H1 (cell line): ENCODE results near the gene TRAF3IP1. TPM values are rescaled to one million over a fixed set of nuclear protein-coding genes. Genes with fewer than 3 reads are reported as not detected.

Source experiments
- CTCF ChIA-PET: fragments of 300-600 bp; sonication (Branson Sonifier 250); formaldehyde crosslinking; loops from one replicate; lab custom pipeline; 2021; ENCODE audit not compliant: partially characterized antibody; lab: Charles Lee
- POLR2A ChIA-PET: fragments of 300-600 bp; sonication (Branson Sonifier 250); formaldehyde crosslinking; loops from one replicate; lab custom pipeline; 2021; ENCODE audit warnings: inconsistent platforms; ENCODE audit not compliant: partially characterized antibody; lab: Charles Lee
- DNase-seq, 2 experiments: peaks; one replicate each; pipeline versions ENCODE4 v3.0.0 to v3.0.0-alpha.2; 2010 to 2022; ENCODE audit warnings: low spot score in 2 of 2, low read depth in 1 of 2, mixed read lengths in 1 of 2
- FAIRE-seq: peaks from 2 replicates; lab custom pipeline; 2011; peaks lifted over from hg19 to GRCh38; lab: Jason Lieb, UNC
- H2AFZ ChIP-seq: 2 replicates; pipeline ENCODE4 v1.8.1; 2012; ENCODE audit warnings: low read length, inconsistent platforms
- H2AK5ac ChIP-seq: 2 replicates; pipeline ENCODE4 v1.6.1; 2013; ENCODE audit warnings: low read depth, low read length
- H2BK120ac ChIP-seq: replicated peaks from 2 replicates; pipeline ENCODE3; 2013; ENCODE audit warnings: low read depth, low read length, inconsistent platforms
- H2BK12ac ChIP-seq: 2 replicates; pipeline ENCODE4 v1.6.1; 2013; ENCODE audit warnings: low read depth, low read length
- H2BK15ac ChIP-seq: 2 replicates; pipeline ENCODE4 v1.6.1; 2013; ENCODE audit warnings: low read length
- H2BK20ac ChIP-seq: 2 replicates; pipeline ENCODE4 v1.6.1; 2013; ENCODE audit warnings: low read length
- H2BK5ac ChIP-seq: 2 replicates; pipeline ENCODE4 v1.6.1; 2013; ENCODE audit warnings: low read depth, low read length
- H3K14ac ChIP-seq: 2 replicates; pipeline ENCODE4 v1.6.1; 2013; ENCODE audit warnings: inconsistent platforms; ENCODE audit not compliant: insufficient read length
- H3K18ac ChIP-seq: 2 replicates; pipeline ENCODE4 v1.6.1; 2013; ENCODE audit warnings: low read length; ENCODE audit errors: extremely low read depth
- H3K23ac ChIP-seq: 2 replicates; pipeline ENCODE4 v1.6.1; 2013; ENCODE audit warnings: inconsistent platforms; ENCODE audit not compliant: insufficient read length
- H3K23me2 ChIP-seq: 2 replicates; pipeline ENCODE4 v1.6.1; 2013; ENCODE audit warnings: low read depth, low read length
- H3K27ac ChIP-seq: 2 replicates; pipeline ENCODE4 v1.6.1; 2011; ENCODE audit warnings: low read depth, low read length, inconsistent platforms
- H3K27me3 ChIP-seq, 4 experiments: replicated peaks in 1 of 4; 1 replicate in 1 of 4; 2 replicates in 3 of 4; pipeline versions ENCODE4 v1.6.1 to v1.8.1; 2011 to 2013; ENCODE audit warnings: low read length in 3 of 4, mild to moderate bottlenecking in 3 of 4, inconsistent platforms in 2 of 4, mixed read lengths in 2 of 4, moderate library complexity in 1 of 4; ENCODE audit not compliant: control insufficient read depth in 3 of 4, insufficient read depth in 3 of 4; ENCODE audit errors: extremely low read depth in 1 of 4
- H3K36me3 ChIP-seq, 4 experiments: 2 replicates each; pipeline versions ENCODE4 v1.6.1 to v1.8.1; 2011 to 2013; ENCODE audit warnings: mild to moderate bottlenecking in 4 of 4, low read length in 3 of 4, moderate library complexity in 2 of 4, control low read depth in 1 of 4, inconsistent platforms in 1 of 4; ENCODE audit not compliant: insufficient read depth in 4 of 4, control insufficient read depth in 2 of 4
- H3K4ac ChIP-seq: replicated peaks from 2 replicates; pipeline ENCODE3; 2013; ENCODE audit warnings: low read length, low read depth, mixed read lengths, inconsistent platforms; ENCODE audit not compliant: insufficient read length
- H3K4me1 ChIP-seq, 4 experiments: replicated peaks in 1 of 4; 1 replicate in 1 of 4; 2 replicates in 3 of 4; pipeline versions ENCODE4 v1.6.1 to v1.8.1; 2011 to 2013; ENCODE audit warnings: low read length in 3 of 4, inconsistent platforms in 2 of 4, mixed read lengths in 1 of 4; ENCODE audit not compliant: insufficient read depth in 4 of 4, control insufficient read depth in 3 of 4
- H3K4me2 ChIP-seq, 2 experiments: 2 replicates each; pipeline versions ENCODE4 v1.6.1 to v1.8.1; 2011 to 2013; ENCODE audit warnings: low read depth in 2 of 2, low read length in 2 of 2, control low read depth in 1 of 2, inconsistent platforms in 1 of 2, mild to moderate bottlenecking in 1 of 2; ENCODE audit not compliant: insufficient read depth in 1 of 2
- H3K4me3 ChIP-seq, 4 experiments: fragments of 200-600, 300-600 bp in 1 of 4; sonication (generic), shearing (Covaris generic), sonication (Bioruptor Twin) in 1 of 4; 2 replicates each; pipeline versions ENCODE4 v1.5.1 to v1.8.1; 2011 to 2016; ENCODE audit warnings: low read length in 4 of 4, low read depth in 3 of 4, control low read depth in 2 of 4, inconsistent platforms in 2 of 4, mild to moderate bottlenecking in 2 of 4, mixed read lengths in 1 of 4, moderate library complexity in 1 of 4; ENCODE audit not compliant: insufficient read depth in 2 of 4; ENCODE audit errors: extremely low read depth in 1 of 4
- H3K56ac ChIP-seq: replicated peaks from 2 replicates; pipeline ENCODE3; 2013; ENCODE audit warnings: low read depth, mild to moderate bottlenecking, mixed read lengths, low read length, inconsistent platforms; ENCODE audit not compliant: insufficient read length
- H3K79me1 ChIP-seq: 2 replicates; pipeline ENCODE4 v1.6.1; 2013; ENCODE audit warnings: low read depth, low read length, control low read depth
- H3K79me2 ChIP-seq, 2 experiments: 2 replicates each; pipeline versions ENCODE4 v1.6.1 to v1.8.1; 2012 to 2013; ENCODE audit warnings: low read length in 2 of 2, mild to moderate bottlenecking in 2 of 2, inconsistent platforms in 1 of 2; ENCODE audit not compliant: insufficient read depth in 2 of 2, control insufficient read depth in 1 of 2
- H3K9ac ChIP-seq, 4 experiments: replicated peaks in 1 of 4; 1 replicate in 1 of 4; 2 replicates in 3 of 4; pipeline versions ENCODE4 v1.6.1 to v1.8.1; 2011 to 2013; ENCODE audit warnings: low read depth in 3 of 4, low read length in 3 of 4, control low read depth in 2 of 4, mild to moderate bottlenecking in 2 of 4, moderate library complexity in 2 of 4, inconsistent platforms in 1 of 4; ENCODE audit errors: extremely low read depth in 1 of 4
- H3K9me3 ChIP-seq, 2 experiments: 2 replicates each; pipeline versions ENCODE4 v1.6.1 to v1.8.1; 2012 to 2013; ENCODE audit warnings: mild to moderate bottlenecking in 2 of 2, moderate library complexity in 2 of 2, control low read depth in 1 of 2, inconsistent platforms in 1 of 2, low read depth in 1 of 2, low read length in 1 of 2, mixed read lengths in 1 of 2; ENCODE audit not compliant: insufficient read depth in 2 of 2
- H4K20me1 ChIP-seq, 2 experiments: replicated peaks in 1 of 2; 2 replicates each; pipeline versions ENCODE3 to v1.8.1; 2011 to 2013; ENCODE audit warnings: inconsistent platforms in 2 of 2, low read length in 2 of 2, mild to moderate bottlenecking in 1 of 2; ENCODE audit not compliant: insufficient read depth in 2 of 2, control insufficient read depth in 1 of 2
- H4K5ac ChIP-seq: 2 replicates; pipeline ENCODE4 v1.6.1; 2013; ENCODE audit warnings: low read length, low read depth, mixed read lengths, inconsistent platforms; ENCODE audit not compliant: insufficient read length
- H4K8ac ChIP-seq: 2 replicates; pipeline ENCODE4 v1.8.0; 2013; ENCODE audit warnings: mild to moderate bottlenecking, moderate library complexity, low read length, inconsistent platforms; ENCODE audit not compliant: insufficient read depth; ENCODE audit errors: extremely low read depth
- H4K91ac ChIP-seq: replicated peaks from 2 replicates; pipeline ENCODE3; 2013; ENCODE audit warnings: low read length, mixed read lengths, inconsistent platforms; ENCODE audit not compliant: insufficient read length
- CEBPB ChIP-seq: IDR thresholded peaks from 2 replicates; pipeline ENCODE4 v1.6.1; 2012; ENCODE audit warnings: low read depth, low read length
- JUN ChIP-seq: IDR thresholded peaks from 2 replicates; pipeline ENCODE4 v1.6.1; 2011; ENCODE audit warnings: low read depth, mild to moderate bottlenecking, improper control_type of control experiment, low read length
- WGBS, 2 experiments: shearing (Covaris generic) in 1 of 2; methylation state at CpG; one replicate each; pipeline versions ENCODE4 v1.1.6 to v1.1.7; 2013 to 2015; ENCODE audit warnings: low lambda C conversion rate in 2 of 2, mixed read lengths in 2 of 2, inconsistent platforms in 1 of 2, low coverage in 1 of 2, missing lambda C conversion rate in 1 of 2; ENCODE audit not compliant: insufficient replicate concordance in 2 of 2, insufficient coverage in 1 of 2, insufficient read length in 1 of 2; ENCODE audit errors: extremely low coverage in 1 of 2, missing lambda C conversion rate in 1 of 2; 5-methylcytosine and 5-hydroxymethylcytosine counted together
- polyA plus RNA-seq, 7 experiments: library from polyadenylated mRNA; depleted of rRNA in 3 of 7; stranded (reverse) in 5 of 7; unstranded in 2 of 7; fragments of >200 nt in 5 of 7; fragments of 200-250 nt in 2 of 7; gene quantifications; 1 replicate in 5 of 7; 2 replicates in 1 of 7; 4 replicates in 1 of 7; pipeline versions ENCODE4 v1.2.1 to v1.2.3, GENCODE V29; 2011 to 2013; ENCODE audit warnings: missing spikeins in 2 of 7, mixed read lengths in 2 of 7
- total RNA-seq: library from RNA; stranded (reverse); fragmentation: NEBNext Ultra II Directional; extraction: Animal tissue kit (Norgen Biotek cat#: 25700); gene quantifications from 2 replicates; pipeline ENCODE4 v1.2.1, GENCODE V29; 2021

Gene TRAF3IP1
- total and polyA plus RNA-seq, 2 of the 8 experiments (the other 6 are each of a cell fraction or from before 2014, with no cell fraction given) = 2.3 to 17.5 TPM

GRCh38 chr2:238285653-238286082, 34.6 kb upstream of the TRAF3IP1 start:
- Histone ChIP-seq H2AFZ (no peak overlapping the region), H3K4ac (no peak overlapping the region), H2AK5ac (no peak overlapping the region), H2BK12ac (no peak overlapping the region), H2BK20ac (no peak overlapping the region), H4K91ac (no peak overlapping the region), H3K4me2 (0 out of 4 replicates have a peak overlapping the region, but pooled peaks of 1 of the 2 experiments have one; percentile 19), H4K20me1 (peaks cover 1 to 5% of the 10 kb centered on the region in 2 experiments), H3K36me3 (no peaks in the 10 kb centered on the region), H2BK15ac (no peak overlapping the region), H2BK120ac (no peak overlapping the region), H3K27me3 (peaks cover 0 to 10% (median 2%) of the 10 kb centered on the region in 4 experiments; a peak in 2 of 7 replicates), H3K23ac (no peak overlapping the region), H4K8ac (no peak overlapping the region), H3K27ac (no peak overlapping the region), H3K4me1 (peaks cover 7 to 22% (median 17%) of the 10 kb centered on the region in 4 experiments), H4K5ac (no peak overlapping the region), H3K4me3 (no peak overlapping the region), H3K14ac (no peak overlapping the region)
- no peak for FAIRE-seq
- ChIA-PET POLR2A (interaction anchor here (1.4 kb wide), 1 partner anchor 15 kb away, joined by 3 read pairs; no protein-coding TSS in a partner anchor), CTCF (interaction anchor here (0.9 to 18.9 kb wide), 7 partner anchors 8 to 143 kb away, joined by 3 to 298 read pairs (median 4); no protein-coding TSS in a partner anchor)
- DNase-seq = no peak
- TF ChIP-seq CEBPB (0 out of 2 replicates have a peak, but pooled peaks have one; percentile 1), JUN (no peak)
- TF ChIP-seq, all 59 proteins: peak for 1
- H3K9me3 ChIP-seq = no peaks in the 10 kb centered on the region
- WGBS, 2 experiments = 85% methylated on average over 7 of the region's 7 CpGs; no CpG with 5 or more reads in 1 of the 2 experiments
- H3K9ac ChIP-seq = no peak overlapping the region
- H3K18ac ChIP-seq = no peak overlapping the region
- no peak overlapping the region for H3K56ac ChIP-seq
- H2BK5ac ChIP-seq = no peak overlapping the region
- H3K79me1 ChIP-seq = no peaks in the 10 kb centered on the region; the same call in none of the 2 replicates
- H3K23me2 ChIP-seq = peaks cover 12% of the 10 kb centered on the region
- H3K79me2 ChIP-seq = peaks cover 0 to 4% of the 10 kb centered on the region in 2 experiments; a peak in 1 of 4 replicates
